Activated T-cell treated with anti-CD3 and anti-CD28 coated beads for 24 hours (primary cell): ENCODE data around the gene EED.
A peak's percentile ranks its signal among the peaks of the same experiment; 100 is the strongest.
"Not testable (repeated sequence)": the region's sequence is repeated elsewhere in the genome, so short reads cannot be mapped to it uniquely, and the experiment has no call there.

Source experiments
- DNase-seq: peaks from one replicate; pipeline ENCODE4 v3.0.0-alpha.2; 2020; ENCODE audit warnings: low read depth

The EED gene

DNA sequence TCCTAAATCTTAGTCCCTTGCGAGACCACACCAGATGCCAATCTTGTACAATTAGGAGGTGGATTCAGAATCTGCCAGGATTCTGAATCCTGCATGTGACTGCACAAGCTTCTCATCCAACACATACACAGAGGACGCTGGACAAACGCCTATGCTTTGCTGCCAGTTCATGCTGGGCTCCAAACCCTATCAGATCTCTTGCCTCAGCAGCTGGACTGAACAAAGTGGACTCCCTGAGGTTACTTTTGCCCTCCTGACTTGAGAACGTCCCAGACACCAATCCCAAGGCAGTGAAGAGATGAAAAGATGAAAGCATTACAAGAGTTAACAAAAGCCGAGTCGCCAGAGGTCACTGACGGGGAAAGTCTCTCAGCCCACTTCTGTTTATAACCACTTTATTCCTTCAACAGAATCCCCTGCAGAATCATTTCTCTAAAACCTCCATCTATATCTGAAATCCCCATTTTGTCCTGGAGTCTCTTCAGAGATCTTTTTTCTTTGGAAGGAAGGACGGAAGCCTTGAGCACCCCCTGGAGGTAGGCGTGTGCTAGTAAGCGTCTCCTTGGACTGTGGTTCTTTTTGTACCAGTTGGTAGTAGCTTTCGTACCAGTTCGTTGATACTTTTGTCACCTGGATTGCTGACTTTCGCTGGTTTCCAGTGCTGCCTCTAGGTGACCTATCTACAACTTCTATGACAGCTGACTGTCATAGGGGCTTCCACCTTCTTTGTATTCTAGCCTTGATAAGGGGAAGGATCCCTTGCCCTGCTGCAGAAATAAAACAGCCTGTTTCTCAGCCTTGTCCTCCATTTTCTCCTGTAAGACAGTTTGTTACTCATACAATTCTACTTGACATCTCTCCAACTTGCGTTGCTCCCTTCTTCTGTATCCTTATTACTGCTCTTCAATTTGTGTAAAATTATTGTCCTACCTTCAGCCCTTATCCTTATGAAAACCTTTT is 26.1 kb upstream of the EED start:
- DNase-seq, result peak; percentile 53

DNA sequence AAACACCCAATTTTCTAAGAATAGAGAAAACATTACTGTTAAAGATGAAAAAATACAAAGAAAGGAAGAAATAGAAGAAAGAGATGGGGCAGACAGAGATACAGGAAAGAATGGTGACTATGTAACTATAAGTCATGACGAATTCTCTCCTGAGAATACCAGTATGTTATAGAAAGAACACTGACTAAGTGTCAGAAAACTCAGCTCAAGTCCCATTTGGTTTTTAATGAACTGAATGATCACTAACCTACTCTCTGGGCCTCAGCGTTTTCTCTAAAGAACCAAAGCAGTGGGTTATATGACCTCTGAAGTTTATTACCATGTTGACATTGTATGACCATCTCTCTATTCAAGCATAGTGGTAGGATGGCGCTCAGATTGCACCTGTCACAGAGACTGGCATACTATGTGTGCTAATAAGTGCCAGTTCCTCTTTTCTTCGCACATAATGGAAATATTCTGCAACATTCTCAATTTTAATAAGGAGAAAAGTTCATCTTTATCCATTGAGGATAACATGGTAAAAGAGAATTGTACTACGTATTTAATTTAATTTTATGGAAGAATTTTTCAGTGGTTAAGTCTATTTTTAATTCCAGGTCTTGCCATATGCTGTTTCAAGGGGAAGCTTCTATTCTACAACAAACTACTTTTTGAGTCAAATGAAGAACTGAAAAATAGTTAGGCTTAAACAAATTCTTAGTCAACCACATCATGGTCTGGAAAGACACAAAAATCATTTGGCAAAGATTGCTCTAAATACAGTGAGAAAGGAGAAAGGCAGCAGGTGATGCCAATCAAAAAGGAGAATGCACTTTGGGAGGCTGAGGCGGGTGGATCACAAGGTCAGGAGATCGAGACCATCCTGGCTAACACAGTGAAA is 25.0 kb upstream of the EED start:
- no peak for DNase-seq

DNA sequence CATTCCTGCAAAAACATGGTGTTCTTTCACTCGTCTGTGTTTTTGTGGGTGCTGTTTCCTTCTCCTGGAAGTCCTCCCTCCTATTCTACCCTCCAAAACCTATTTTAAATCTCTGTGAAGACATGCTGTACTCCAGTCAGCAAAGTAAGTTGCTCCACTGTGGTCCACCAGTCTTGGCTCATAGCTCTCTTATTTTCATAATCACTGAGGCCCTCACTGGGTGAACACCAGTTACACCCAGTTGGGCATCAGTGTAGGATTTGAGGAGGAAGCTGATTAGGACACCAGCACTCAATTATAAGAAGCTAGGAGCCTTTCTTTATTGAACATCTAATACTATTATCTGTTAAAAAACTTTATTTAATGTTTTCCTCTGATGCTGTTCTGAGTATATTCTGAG is 23.9 kb upstream of the EED start:
- no peak for DNase-seq

DNA sequence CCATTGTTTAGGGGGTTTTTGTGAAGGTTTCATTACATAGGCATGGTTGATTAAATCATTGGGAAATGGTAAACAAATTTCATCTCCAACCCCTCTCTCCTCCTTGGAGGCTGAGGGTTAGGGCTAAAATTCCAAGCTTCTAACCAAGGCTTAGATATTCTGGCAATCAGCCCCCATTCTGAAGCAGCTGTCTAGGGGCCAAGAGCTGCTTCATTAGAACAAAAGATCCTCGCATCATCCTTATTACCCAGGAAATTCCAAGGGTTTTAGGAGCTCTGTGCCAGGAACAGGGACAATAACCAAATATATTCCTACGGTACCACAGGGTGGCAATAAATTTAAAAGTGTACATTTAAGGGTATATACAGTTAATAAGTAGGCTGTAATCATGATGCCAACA is 22.5 kb upstream of the EED start:
- no peak for DNase-seq

DNA sequence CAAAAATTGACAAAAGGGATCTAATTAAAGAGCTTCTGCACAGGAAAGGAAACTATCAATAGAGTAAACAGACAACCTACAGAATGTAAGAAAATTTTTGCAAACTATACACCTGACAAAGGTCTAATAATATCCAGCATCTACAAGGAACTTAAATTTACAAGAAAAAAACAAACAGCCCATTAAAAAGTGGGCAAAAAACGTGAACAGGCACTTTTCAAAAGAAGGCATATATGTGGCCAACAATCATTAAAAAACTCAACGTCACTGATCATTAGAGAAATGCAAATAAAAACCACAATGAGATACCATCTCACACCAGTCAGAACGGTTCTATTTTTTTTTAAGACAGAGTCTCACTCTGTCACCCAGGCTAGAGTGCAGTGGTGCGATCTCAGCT is 20.0 kb upstream of the EED start:
- not testable (repeated sequence) for DNase-seq

DNA sequence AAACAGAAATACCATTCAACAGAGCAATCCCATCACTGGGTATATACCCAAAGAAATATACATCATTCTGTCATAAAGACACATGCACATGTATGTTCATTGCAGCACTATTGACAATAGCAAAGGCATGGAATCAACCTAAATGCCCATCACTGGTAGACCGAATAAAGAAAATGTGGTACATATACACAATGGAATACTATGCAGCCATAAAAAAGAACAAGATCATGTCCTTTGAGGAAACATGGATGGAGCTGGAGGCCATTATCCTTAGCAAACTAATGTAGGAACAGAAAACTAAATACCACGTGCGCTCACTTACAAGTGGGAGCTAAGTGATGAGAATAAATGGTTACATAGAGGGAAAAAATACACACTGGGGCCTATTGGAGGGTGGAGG is 19.2 kb upstream of the EED start:
- DNase-seq, result not testable (repeated sequence)

DNA sequence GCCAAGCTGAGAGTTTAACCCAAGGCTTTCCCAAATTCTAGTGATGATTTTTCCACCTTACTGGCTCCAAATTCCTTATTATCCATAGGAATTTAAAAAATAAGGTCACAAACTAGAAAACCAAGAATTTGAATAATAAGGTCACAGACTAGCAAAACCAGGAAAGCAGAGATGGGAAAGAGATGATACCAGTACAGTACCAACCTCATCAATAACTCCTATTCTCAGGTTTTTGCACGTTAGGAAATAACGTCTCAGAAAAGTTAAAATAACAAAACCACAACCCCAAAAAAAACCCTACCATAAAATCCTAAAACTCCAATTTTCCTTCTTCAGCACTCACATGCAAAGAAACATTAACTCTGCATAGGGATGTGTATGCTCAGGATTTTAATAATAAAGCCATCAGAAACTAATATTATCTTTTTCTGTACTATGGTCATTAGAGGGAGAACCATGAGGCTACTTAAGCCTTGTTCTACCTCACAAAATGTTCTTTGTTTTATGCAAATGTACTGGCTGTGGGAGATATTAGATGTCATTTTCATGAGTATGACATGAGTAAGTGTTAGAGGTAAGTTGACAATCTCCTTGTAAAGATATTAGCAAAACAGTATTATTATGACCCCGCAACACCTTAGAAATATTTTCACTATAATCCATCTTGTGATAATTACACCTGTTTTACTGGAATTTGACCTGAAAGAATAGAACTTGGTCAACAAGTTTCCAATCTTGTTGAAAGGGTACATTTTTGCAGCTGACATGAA is 16.1 kb upstream of the EED start:
- DNase-seq, result no peak

DNA sequence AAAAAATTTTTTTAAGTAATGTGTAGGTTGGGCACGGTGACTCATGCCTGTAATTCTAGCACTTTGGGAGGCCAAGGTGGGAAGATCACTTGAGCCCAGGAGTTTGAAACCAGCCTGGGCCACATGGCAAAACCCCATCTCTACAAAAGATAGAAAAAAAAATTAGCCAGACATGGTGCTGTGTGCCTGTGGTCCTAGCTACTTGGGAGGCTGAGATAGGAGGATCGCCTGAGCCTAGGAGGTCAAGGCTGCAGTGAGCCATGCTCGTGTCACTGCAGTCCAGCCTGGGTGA is 15.6 kb upstream of the EED start:
- peak; percentile 43 for DNase-seq

DNA sequence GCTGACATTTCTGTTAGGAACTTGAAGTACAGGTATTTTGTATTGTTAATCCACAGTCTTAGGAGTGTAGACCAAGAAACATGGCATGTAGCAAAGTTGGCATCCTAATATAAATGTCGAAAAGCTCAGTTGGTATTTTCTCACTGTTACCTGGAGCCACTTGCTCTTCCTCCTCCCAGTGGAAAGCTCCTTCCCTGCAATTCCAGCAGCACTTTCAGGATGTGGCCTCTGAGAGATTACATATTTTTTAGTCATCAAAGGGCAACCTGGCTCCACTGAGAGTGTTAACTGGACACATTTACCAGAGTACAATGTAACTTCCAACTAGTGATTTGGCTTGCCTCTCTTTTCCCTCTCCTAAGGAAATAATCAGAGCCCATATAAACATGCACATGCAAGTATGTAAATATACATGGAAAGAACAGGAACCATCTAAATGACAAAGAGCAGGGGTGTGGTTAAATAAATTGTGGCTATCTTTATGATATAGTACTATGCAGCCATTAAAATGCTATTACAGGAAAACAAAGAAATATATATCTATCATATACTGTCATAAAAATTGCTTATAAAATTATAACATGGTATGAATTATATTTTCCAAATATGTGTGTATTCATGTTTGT is 14.3 kb upstream of the EED start:
- DNase-seq, result no peak

DNA sequence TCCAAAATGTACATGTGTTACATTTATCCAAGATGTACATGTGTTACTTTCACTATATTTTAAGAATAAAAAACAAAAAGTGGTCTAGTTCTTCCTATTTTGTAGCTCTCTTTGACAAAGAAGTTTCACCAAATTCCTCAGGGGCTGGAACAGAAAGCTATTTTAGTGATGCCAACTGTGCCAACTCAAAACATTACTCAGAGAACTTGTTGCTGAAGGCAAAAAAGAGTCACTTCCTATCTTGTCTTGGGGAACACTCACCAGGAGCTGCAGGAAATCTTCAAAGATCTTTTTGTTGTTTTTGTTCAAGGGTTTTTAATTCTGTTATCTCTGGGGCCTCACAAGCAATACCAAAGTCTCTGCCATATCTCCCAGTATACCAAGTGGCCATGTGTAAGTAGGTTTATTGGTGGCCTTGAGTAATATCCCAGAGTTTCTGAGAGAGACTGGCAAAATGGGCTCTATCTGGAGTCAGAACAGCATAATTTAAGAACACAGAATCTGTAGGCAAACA is 13.6 kb upstream of the EED start:
- DNase-seq, result no peak

DNA sequence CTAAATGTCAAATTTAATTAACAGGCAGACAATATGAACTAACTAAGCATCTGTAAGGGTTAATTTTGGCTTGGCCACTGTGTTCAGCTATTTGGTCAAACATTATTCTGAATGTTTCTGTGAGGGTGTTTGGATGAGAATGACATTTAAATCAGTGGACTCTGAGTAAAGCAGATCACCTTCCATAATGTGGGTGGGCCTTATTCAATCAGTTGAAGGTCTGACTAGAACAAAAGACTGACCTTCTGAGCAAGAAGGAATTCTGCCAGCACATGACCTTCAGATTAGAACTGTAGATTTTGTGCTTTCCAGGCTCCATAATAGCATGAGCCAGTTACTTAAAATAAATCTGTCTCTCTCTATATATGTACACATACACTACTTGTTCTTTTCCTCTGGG is 12.0 kb upstream of the EED start:
- DNase-seq, result no peak

DNA sequence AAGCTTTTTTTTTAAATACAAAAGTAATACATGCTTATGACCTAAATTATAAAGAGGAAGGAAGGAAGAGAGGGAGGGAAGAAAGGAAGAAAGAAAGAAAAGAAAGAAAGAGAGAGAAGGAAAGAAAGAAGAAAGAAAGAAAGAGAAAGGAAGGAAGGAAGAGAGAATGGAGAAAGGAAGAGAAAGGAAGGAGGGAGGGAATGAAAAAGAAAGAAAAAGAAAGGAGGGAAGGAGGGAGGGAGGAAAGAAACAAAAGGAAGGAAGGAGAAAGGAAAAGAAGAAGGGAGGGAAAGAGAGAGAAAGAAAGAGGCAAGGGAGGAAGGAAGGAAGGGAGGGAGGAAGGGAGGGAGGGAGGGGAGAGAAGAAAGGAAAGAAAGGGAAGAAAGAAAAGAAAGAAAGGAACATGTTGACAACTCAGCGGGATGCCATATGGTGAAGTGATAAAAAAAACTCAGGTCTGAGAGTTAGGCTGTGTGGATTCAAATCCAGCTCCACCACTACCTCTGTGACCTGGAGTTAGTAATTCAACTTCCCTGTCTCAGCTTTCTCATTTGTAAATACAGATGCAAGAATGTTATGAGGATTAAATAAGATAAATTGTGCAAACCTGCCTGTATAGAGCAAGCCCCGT is 9.6 kb upstream of the EED start:
- DNase-seq, result no peak

DNA sequence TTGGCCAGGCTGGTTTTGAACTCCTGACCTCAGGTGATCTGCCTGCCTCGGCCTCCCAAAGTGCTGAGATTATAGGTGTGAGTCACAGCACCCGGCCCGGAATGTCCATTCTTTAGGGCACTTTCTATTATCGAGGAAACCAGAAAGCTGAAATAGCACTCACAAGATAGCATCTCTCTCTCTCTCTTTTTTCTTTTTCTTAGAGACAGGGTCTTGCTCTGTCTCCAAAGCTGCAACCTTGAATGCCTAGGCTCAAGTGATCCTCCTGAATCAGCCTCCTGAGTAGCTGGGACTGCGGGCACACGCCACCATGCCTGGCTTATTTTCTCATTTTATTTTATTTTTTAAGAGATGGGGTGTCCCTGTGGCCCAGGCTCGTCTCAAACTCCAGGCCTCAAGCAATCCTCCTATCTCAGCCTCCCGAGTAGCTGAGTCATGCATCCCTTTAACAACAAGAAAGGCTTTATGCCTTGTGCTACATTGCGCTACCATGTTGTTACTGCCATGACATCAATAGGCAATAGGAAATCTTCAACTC is 7.2 kb upstream of the EED start:
- DNase-seq, result no peak

DNA sequence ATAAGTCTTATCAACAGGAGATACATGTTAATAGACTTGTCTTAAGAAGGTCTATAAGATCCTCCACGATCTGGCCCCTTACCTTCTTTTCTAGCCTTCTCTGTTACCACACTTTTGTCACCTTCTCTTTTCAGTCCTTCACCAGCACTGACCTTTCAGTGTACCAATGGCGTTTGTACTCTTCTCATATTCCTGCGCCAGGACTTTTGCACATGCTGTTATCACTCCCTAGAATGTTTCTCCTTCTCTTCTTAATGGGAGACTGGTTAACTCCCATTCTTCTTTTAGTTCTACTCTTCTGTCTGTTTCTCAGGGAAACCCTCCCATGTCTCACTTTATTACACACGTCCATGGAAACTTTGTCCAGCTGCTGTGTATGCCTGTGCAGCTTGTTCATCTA is 4.4 kb upstream of the EED start:
- no peak for DNase-seq

DNA sequence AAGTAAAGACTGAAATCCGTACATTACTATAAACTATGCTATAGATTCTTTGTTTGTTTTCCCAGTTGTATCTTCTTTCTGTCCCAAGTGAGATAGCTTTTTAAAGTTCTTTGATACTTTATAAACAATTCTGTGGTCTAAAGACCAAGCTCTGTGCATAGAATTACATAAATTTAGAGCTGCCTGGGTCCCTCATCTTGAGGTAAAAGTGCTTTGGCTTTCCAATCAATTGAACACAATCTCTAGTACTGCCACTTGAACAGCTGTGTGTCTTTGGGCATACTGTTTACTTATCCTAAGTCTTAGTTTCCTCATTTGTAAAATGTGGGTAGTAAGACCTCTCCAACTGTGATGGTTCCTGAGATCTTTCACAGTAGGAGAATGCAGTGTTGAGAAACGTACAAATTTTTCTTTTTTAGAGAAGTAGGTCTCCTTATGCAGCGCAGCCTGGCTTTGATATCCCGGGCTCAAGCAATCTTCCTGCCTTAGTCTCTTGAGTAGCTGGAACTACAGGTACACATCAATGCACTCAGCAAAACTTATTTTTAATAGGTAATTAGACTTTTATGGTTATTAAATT is 2.5 kb upstream of the EED start:
- no peak for DNase-seq

DNA sequence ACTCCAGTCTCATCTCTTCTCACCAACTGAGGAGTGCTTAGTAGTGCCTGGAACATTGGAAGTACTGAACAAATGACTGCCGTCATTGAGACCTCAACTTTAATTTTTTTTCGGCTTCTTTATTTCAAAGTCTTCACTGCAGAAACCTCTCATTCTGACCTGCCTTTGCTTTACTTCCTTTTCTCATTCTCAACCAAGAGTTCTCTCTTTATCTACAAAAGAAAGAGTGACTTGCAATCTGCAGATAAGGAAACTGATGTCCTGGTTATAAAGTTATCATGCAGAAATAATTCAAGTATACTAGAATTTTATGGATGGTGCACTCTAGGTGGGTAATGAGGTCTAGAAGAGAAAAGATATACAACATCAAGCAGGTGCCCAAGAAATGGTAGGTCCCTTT is 1.2 kb upstream of the EED start:
- no peak for DNase-seq

DNA sequence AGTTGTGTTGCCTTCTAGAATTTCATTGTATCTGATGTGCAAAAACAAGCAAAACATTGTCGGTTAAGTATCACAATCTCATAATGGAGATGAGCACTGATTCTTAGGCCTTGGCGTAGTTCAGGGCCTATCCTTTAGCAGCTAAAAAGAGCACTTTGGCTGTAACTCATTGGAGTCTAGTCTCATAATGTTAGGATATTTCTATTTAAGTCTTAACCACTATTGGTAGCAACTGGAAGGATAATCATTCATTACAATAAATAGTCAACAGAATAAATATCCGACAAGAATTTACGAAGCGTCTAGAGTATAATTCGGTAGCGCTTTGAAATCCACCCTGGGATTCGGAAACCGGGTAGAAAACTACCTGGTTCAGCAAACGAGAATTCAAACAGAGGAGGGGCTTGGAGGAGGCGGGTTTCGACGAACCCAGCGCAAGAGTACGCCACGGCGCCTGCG is 461 bp upstream of the EED start:
- DNase-seq, result peak; percentile 88

DNA sequence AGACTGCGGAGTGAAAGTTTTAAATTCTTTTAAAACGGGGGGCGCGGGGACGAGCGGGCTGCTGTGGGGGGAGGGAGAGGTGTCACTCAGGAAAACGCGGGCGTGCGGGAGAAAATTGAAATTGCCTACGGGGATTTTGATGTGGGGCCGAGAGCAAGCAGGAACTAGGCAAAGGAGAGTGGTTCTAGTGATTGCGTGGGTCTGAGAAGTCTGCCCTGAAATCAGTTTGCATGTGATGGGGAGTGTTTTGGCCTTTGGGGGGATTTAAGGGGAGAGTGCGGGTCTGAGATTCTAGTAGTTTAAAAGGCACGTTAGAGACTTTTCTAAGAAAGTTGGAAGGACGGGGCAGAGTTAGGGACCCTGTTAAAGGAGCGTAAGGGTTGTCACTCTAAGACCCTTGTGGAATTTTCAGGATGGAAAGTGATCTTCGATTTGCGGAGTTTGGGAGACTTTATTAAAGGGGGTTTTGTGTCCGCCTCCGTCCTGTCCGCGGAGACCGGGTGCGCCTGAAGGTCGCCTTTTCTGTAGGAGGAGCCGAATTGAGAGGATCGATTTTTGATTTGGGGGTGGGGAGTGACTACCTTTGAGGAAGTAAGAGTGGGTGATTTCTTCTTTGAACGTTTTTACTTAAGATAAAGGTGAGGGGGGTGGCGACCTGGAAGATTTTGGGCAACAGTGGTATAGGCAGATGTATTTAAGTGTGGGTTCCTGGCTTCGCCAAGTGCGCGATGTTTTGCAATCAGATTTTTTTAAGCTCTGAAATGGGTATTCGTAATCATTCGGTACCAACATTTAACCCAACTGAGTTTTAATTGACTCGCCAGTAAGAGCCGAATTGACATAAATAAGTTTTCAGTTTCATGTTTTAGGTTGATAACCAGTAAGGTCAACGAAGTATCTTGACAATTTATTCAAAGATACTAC is 1.1 kb downstream of the EED start:
- peak; percentile 20 for DNase-seq

DNA sequence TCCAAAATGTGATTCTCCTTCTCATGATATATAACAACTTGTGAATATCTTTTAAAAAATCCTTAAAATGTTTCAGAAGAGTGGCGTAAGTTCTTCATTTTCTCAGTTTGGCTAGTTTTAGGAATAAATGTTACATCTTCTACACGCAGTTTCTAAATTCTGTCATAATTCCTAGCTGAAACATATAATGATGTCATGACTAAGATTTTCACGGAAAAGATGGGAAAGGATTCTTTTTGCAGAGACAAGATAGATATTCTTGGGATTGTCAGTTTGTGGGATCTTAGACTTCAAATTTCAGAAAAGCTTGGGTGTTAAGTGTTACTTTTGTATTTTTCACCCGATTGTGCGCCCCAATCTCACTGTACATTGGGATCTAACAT is 1.7 kb downstream of the EED start:
- DNase-seq, result no peak

DNA sequence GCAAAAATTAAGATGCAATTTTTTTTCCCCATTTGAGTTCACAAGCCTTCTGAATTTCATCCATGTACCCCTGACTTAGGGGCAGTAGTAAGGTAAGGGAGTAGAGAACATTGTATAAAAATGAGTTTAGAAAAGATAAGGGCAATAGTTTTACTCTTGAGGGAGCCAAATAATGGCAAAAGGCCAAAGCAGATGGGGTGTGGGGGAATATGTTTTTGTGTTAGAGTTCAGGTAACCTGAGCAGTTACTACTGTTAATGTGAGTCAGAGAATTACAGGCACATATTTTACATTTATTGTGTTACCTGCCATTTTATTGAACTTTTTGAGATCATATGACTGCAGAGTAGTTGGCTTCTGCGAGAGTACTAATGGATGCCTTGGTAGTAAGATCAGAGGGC is 3.1 kb downstream of the EED start:
- no peak for DNase-seq
